CD8-positive, alpha-beta memory T cell (primary cell): Measurements from ENCODE around the gene PLRG1. TPM values are rescaled to one million over a fixed set of nuclear protein-coding genes. Genes with fewer than 3 reads are reported as not detected.

Experiments used
- CTCF ChIA-PET: fragments of 350-600 bp; sonication (Branson Sonifier 250); formaldehyde crosslinking; loops from one replicate; lab custom pipeline; 2021; ENCODE audit warnings: antibody characterized with exemption; lab: Charles Lee
- POLR2A ChIA-PET: fragments of 350-600 bp; sonication (Branson Sonifier 250); formaldehyde crosslinking; loops from one replicate; lab custom pipeline; 2021; ENCODE audit warnings: antibody characterized with exemption; lab: Charles Lee
- DNase-seq, 5 donors: peaks; one replicate each; pipeline versions ENCODE4 v3.0.0 to v3.0.0-alpha.2; 2020 to 2022; ENCODE audit warnings: mixed read lengths in 1 of 5
- H3K27ac ChIP-seq: one replicate; pipeline ENCODE4 v1.7.0; 2013; ENCODE audit warnings: low read depth, mild to moderate bottlenecking, low read length, moderate library complexity
- H3K27me3 ChIP-seq: 2 replicates; pipeline ENCODE4 v1.7.0; 2013; ENCODE audit warnings: low read length, mild to moderate bottlenecking; ENCODE audit not compliant: insufficient read depth, poor library complexity, severe bottlenecking
- H3K36me3 ChIP-seq: 2 replicates; pipeline ENCODE4 v1.7.0; 2013; ENCODE audit warnings: mild to moderate bottlenecking, low read length, moderate library complexity; ENCODE audit not compliant: insufficient read depth
- H3K4me1 ChIP-seq: 2 replicates; pipeline ENCODE4 v1.7.0; 2013; ENCODE audit warnings: mild to moderate bottlenecking, low read length, moderate library complexity; ENCODE audit not compliant: insufficient read depth
- H3K4me3 ChIP-seq: 2 replicates; pipeline ENCODE4 v1.7.0; 2013; ENCODE audit warnings: mild to moderate bottlenecking, low read length
- H3K9me3 ChIP-seq: 2 replicates; pipeline ENCODE4 v1.7.0; 2013; ENCODE audit warnings: mild to moderate bottlenecking, low read length
- H3K27ac Mint-ChIP-seq, 8 donors: one replicate each; pipeline ENCODE4 v1.8.0; 2020 to 2021; ENCODE audit warnings: mixed read lengths in 8 of 8, mild to moderate bottlenecking in 6 of 8, inconsistent platforms in 3 of 8, moderate library complexity in 3 of 8
- H3K27me3 Mint-ChIP-seq, 2 donors: one replicate each; pipeline ENCODE4 v1.8.0; 2020 to 2021; ENCODE audit warnings: mixed read lengths in 2 of 2, mild to moderate bottlenecking in 1 of 2, moderate library complexity in 1 of 2
- H3K36me3 Mint-ChIP-seq, 3 donors: one replicate each; pipeline ENCODE4 v1.8.0; 2020 to 2021; ENCODE audit warnings: mixed read lengths in 3 of 3, inconsistent platforms in 1 of 3, mild to moderate bottlenecking in 1 of 3
- H3K4me1 Mint-ChIP-seq, 3 donors: one replicate each; pipeline ENCODE4 v1.8.0; 2020 to 2021; ENCODE audit warnings: mixed read lengths in 3 of 3, inconsistent platforms in 1 of 3, mild to moderate bottlenecking in 1 of 3
- H3K4me3 Mint-ChIP-seq, 7 donors: one replicate each; pipeline ENCODE4 v1.8.0; 2020 to 2021; ENCODE audit warnings: mixed read lengths in 7 of 7, mild to moderate bottlenecking in 6 of 7, moderate library complexity in 4 of 7, inconsistent platforms in 2 of 7
- H3K9me3 Mint-ChIP-seq, 5 donors: one replicate each; pipeline ENCODE4 v1.8.0; 2020 to 2022; ENCODE audit warnings: mixed read lengths in 5 of 5, mild to moderate bottlenecking in 3 of 5, moderate library complexity in 2 of 5, inconsistent platforms in 1 of 5
- polyA plus RNA-seq: library from polyadenylated mRNA; unstranded; fragments of 300-500 nt; fragmentation: Illumina TruSeq; gene quantifications from one replicate; pipeline ENCODE4 v1.2.3, GENCODE V29; 2021
- total RNA-seq, 2 experiments: library from RNA; stranded (reverse); gene quantifications; one replicate each; pipeline ENCODE4 v1.2.3, GENCODE V29; 2021

Gene PLRG1
- total and polyA plus RNA-seq, 3 experiments from 2014 or later, result 79.6 to 139 (median 136) TPM

GRCh38 chr4:154590329-154591006 lies 40.3 kb upstream of the PLRG1 start, which contains the start of gene FGA:
Gene FGA, minus strand, starts transcription at chr4:154590742. Its CDS starts 55 bp downstream, at chr4:154590687.
- Mint-ChIP-seq H3K4me1 (no peaks in the 10 kb centered on the region), H3K4me3 (no peak within 1 kb of the TSS), H3K9me3 (no peaks in the 10 kb centered on the region), H3K27ac (no peak within 1 kb of the TSS), H3K36me3 (no peaks in the 10 kb centered on the region), H3K27me3 (peaks cover 11 to 37% of the 10 kb centered on the region in 2 donors)
- Histone ChIP-seq H3K27ac (no peak within 1 kb of the TSS), H3K36me3 (no peaks in the 10 kb centered on the region), H3K27me3 (no peaks in the 10 kb centered on the region), H3K4me1 (no peaks in the 10 kb centered on the region), H3K4me3 (no peak within 1 kb of the TSS), H3K9me3 (no peaks in the 10 kb centered on the region)
- CTCF ChIA-PET, result no interaction called here
- DNase-seq, result no peak
- POLR2A ChIA-PET, result no interaction called here

GRCh38 chr4:154589296-154590197 lies 39.3 kb upstream of the PLRG1 start:
- Mint-ChIP-seq H3K27ac (no peak overlapping the region), H3K4me1 (no peaks in the 10 kb centered on the region), H3K9me3 (no peaks in the 10 kb centered on the region), H3K36me3 (no peaks in the 10 kb centered on the region), H3K4me3 (no peak overlapping the region), H3K27me3 (peaks cover 14 to 37% of the 10 kb centered on the region in 2 donors)
- ChIA-PET CTCF (no interaction called here), POLR2A (no interaction called here)
- no peaks in the 10 kb centered on the region for H3K27me3 ChIP-seq
- H3K27ac ChIP-seq, result no peak overlapping the region
- H3K4me1 ChIP-seq, result no peaks in the 10 kb centered on the region
- H3K4me3 ChIP-seq, result no peak overlapping the region
- no peaks in the 10 kb centered on the region for H3K36me3 ChIP-seq
- no peaks in the 10 kb centered on the region for H3K9me3 ChIP-seq
- no peak for DNase-seq

- Mint-ChIP-seq H3K4me3 (no peak overlapping the region), H3K27me3 (peaks cover 14 to 30% of the 10 kb centered on the region in 2 donors), H3K27ac (no peak overlapping the region), H3K36me3 (no peaks in the 10 kb centered on the region), H3K9me3 (no peaks in the 10 kb centered on the region), H3K4me1 (no peaks in the 10 kb centered on the region)
- CTCF ChIA-PET, result no interaction called here
- Histone ChIP-seq H3K4me1 (no peaks in the 10 kb centered on the region), H3K27me3 (no peaks in the 10 kb centered on the region), H3K4me3 (no peak overlapping the region), H3K9me3 (no peaks in the 10 kb centered on the region), H3K36me3 (no peaks in the 10 kb centered on the region), H3K27ac (no peak overlapping the region)
- DNase-seq, result no peak
- POLR2A ChIA-PET, result no interaction called here
Observed at GRCh38 chr4:154588198-154588597, 38.0 kb upstream of the PLRG1 start.

- H3K9me3 Mint-ChIP-seq, result no peaks in the 10 kb centered on the region
- H3K4me3 Mint-ChIP-seq, result no peak overlapping the region
- Histone ChIP-seq H3K4me3 (no peak overlapping the region), H3K36me3 (no peaks in the 10 kb centered on the region), H3K27me3 (no peaks in the 10 kb centered on the region), H3K27ac (no peak overlapping the region), H3K9me3 (no peaks in the 10 kb centered on the region), H3K4me1 (no peaks in the 10 kb centered on the region)
- CTCF ChIA-PET, result no interaction called here
- no peaks in the 10 kb centered on the region for H3K36me3 Mint-ChIP-seq
- DNase-seq, result no peak
- POLR2A ChIA-PET, result no interaction called here
- peaks cover 16 to 30% of the 10 kb centered on the region in 2 donors for H3K27me3 Mint-ChIP-seq
- no peak overlapping the region for H3K27ac Mint-ChIP-seq
- no peaks in the 10 kb centered on the region for H3K4me1 Mint-ChIP-seq
Observed at GRCh38 chr4:154586296-154587033, 36.3 kb upstream of the PLRG1 start.

- H3K4me1 ChIP-seq, result no peaks in the 10 kb centered on the region
- Mint-ChIP-seq H3K27ac (no peak overlapping the region), H3K36me3 (no peaks in the 10 kb centered on the region), H3K9me3 (no peaks in the 10 kb centered on the region), H3K4me1 (no peaks in the 10 kb centered on the region), H3K4me3 (no peak overlapping the region), H3K27me3 (peaks cover 16 to 26% of the 10 kb centered on the region in 2 donors)
- ChIA-PET POLR2A (no interaction called here), CTCF (interaction anchor here (1.4 kb wide), 1 partner anchor 8 kb away, joined by 3 read pairs; no protein-coding TSS in a partner anchor)
- DNase-seq, result no peak
- H3K27me3 ChIP-seq, result no peaks in the 10 kb centered on the region
- no peak overlapping the region for H3K4me3 ChIP-seq
- H3K36me3 ChIP-seq, result no peaks in the 10 kb centered on the region
- no peak overlapping the region for H3K27ac ChIP-seq
- no peaks in the 10 kb centered on the region for H3K9me3 ChIP-seq
Observed at GRCh38 chr4:154585369-154586018, 35.3 kb upstream of the PLRG1 start.

GRCh38 chr4:154584259-154584658 lies 34.1 kb upstream of the PLRG1 start:
- H3K27me3 ChIP-seq, result no peaks in the 10 kb centered on the region
- ChIA-PET CTCF (no interaction called here), POLR2A (interaction anchor here (0.6 kb wide), 1 partner anchor 306 kb away, joined by 3 read pairs; no protein-coding TSS in a partner anchor)
- H3K4me1 ChIP-seq, result no peaks in the 10 kb centered on the region
- no peak overlapping the region for H3K4me3 Mint-ChIP-seq
- H3K27me3 Mint-ChIP-seq, result peaks cover 11 to 17% of the 10 kb centered on the region in 2 donors
- no peaks in the 10 kb centered on the region for H3K9me3 ChIP-seq
- H3K36me3 Mint-ChIP-seq, result no peaks in the 10 kb centered on the region
- H3K9me3 Mint-ChIP-seq, result no peaks in the 10 kb centered on the region
- no peak overlapping the region for H3K27ac ChIP-seq
- H3K4me1 Mint-ChIP-seq, result no peaks in the 10 kb centered on the region
- no peak for DNase-seq
- no peaks in the 10 kb centered on the region for H3K36me3 ChIP-seq
- H3K4me3 ChIP-seq, result no peak overlapping the region
- H3K27ac Mint-ChIP-seq, result no peak overlapping the region

- CTCF ChIA-PET, result no interaction called here
- Mint-ChIP-seq H3K4me1 (no peaks in the 10 kb centered on the region), H3K27me3 (peaks cover 13 to 21% of the 10 kb centered on the region in 2 donors)
Observed at GRCh38 chr4:154583677-154584076, 33.5 kb upstream of the PLRG1 start.

More at GRCh38 chr4:154583677-154584076, 33.5 kb upstream of the PLRG1 start:
- H3K27me3 ChIP-seq, result no peaks in the 10 kb centered on the region
- H3K36me3 Mint-ChIP-seq, result no peaks in the 10 kb centered on the region
- no peaks in the 10 kb centered on the region for H3K36me3 ChIP-seq
- no peaks in the 10 kb centered on the region for H3K9me3 ChIP-seq
- H3K27ac ChIP-seq, result no peak overlapping the region
- no peak overlapping the region for H3K4me3 ChIP-seq
- H3K9me3 Mint-ChIP-seq, result no peaks in the 10 kb centered on the region
- no peak for DNase-seq
- H3K27ac Mint-ChIP-seq, result no peak overlapping the region
- POLR2A ChIA-PET, result no interaction called here
- H3K4me3 Mint-ChIP-seq, result no peak overlapping the region
- H3K4me1 ChIP-seq, result no peaks in the 10 kb centered on the region
